ENCODE data around the gene ARMCX5. TPM values are rescaled to one million over a fixed set of nuclear protein-coding genes. Genes with fewer than 3 reads are reported as not detected.
A peak's percentile ranks its signal among the peaks of the same experiment; 100 is the strongest.

Gene ARMCX5
- 9.5 TPM for total RNA-seq (ENCODE audit: unreplicated experiment)
- long read RNA-seq, partial matches to known transcripts = 1 of 8 reads
- long read RNA-seq, other reads (novel, unspliced or antisense) = 3 of 8 reads

- Mint-ChIP-seq H3K36me3 (ENCODE audit: low read depth, unreplicated experiment) (peaks cover 20% of the 10 kb centered on the region), H3K4me1 (ENCODE audit: unreplicated experiment) (peaks cover 19% of the 10 kb centered on the region), H3K27me3 (ENCODE audit: unreplicated experiment) (peaks cover 1% of the 10 kb centered on the region), H3K27ac (ENCODE audit: unreplicated experiment) (peak within 1 kb of the TSS; percentile 96), H3K9me3 (ENCODE audit: unreplicated experiment) (no peaks in the 10 kb centered on the region), H3K4me3 (ENCODE audit: unreplicated experiment) (peak within 1 kb of the TSS; percentile 99)
- DNase-seq (ENCODE audit: low spot score) = peak; percentile 56
- no peak for TF ChIP-seq CTCF (IDR thresholded peaks at IDR 0.05; ENCODE audit: unreplicated experiment)
Observed at GRCh38 chrX:102599084-102599950, at the start of gene ARMCX5. Gene ARMCX5 (plus strand): TSS chrX:102599515. CDS start chrX:102602142, 2,627 bp downstream.

GRCh38 chrX:102558607-102559006, 40.7 kb upstream of the ARMCX5 start:
- H3K36me3 Mint-ChIP-seq (ENCODE audit: low read depth, unreplicated experiment) = no peaks in the 10 kb centered on the region
- no peak for DNase-seq (ENCODE audit: low spot score)
- H3K4me1 Mint-ChIP-seq (ENCODE audit: unreplicated experiment) = no peaks in the 10 kb centered on the region
- peaks cover 3% of the 10 kb centered on the region for H3K27me3 Mint-ChIP-seq (ENCODE audit: unreplicated experiment)
- no peak overlapping the region for H3K27ac Mint-ChIP-seq (ENCODE audit: unreplicated experiment)
- no peaks in the 10 kb centered on the region for H3K9me3 Mint-ChIP-seq (ENCODE audit: unreplicated experiment)
- no peak overlapping the region for H3K4me3 Mint-ChIP-seq (ENCODE audit: unreplicated experiment)
- TF ChIP-seq CTCF (IDR thresholded peaks at IDR 0.05; ENCODE audit: unreplicated experiment) = no peak

GRCh38 chrX:102560423-102561068, 38.8 kb upstream of the ARMCX5 start:
- Mint-ChIP-seq H3K27me3 (ENCODE audit: unreplicated experiment) (peaks cover 3% of the 10 kb centered on the region), H3K4me3 (ENCODE audit: unreplicated experiment) (no peak overlapping the region), H3K9me3 (ENCODE audit: unreplicated experiment) (no peaks in the 10 kb centered on the region), H3K27ac (ENCODE audit: unreplicated experiment) (no peak overlapping the region), H3K4me1 (ENCODE audit: unreplicated experiment) (no peaks in the 10 kb centered on the region), H3K36me3 (ENCODE audit: low read depth, unreplicated experiment) (no peaks in the 10 kb centered on the region)
- TF ChIP-seq CTCF (IDR thresholded peaks at IDR 0.05; ENCODE audit: unreplicated experiment) = no peak
- no peak for DNase-seq (ENCODE audit: low spot score)

- Mint-ChIP-seq H3K9me3 (ENCODE audit: unreplicated experiment) (no peaks in the 10 kb centered on the region), H3K27ac (ENCODE audit: unreplicated experiment) (no peak overlapping the region), H3K4me3 (ENCODE audit: unreplicated experiment) (no peak overlapping the region), H3K27me3 (ENCODE audit: unreplicated experiment) (no peaks in the 10 kb centered on the region), H3K4me1 (ENCODE audit: unreplicated experiment) (peaks cover 3% of the 10 kb centered on the region), H3K36me3 (ENCODE audit: low read depth, unreplicated experiment) (no peaks in the 10 kb centered on the region)
- no peak for DNase-seq (ENCODE audit: low spot score)
- TF ChIP-seq CTCF (IDR thresholded peaks at IDR 0.05; ENCODE audit: unreplicated experiment) = no peak
Observed at GRCh38 chrX:102580891-102581290, 18.4 kb upstream of the ARMCX5 start.

- Mint-ChIP-seq H3K4me1 (ENCODE audit: unreplicated experiment) (no peaks in the 10 kb centered on the region), H3K4me3 (ENCODE audit: unreplicated experiment) (no peak overlapping the region), H3K27ac (ENCODE audit: unreplicated experiment) (no peak overlapping the region)
Observed at GRCh38 chrX:102593367-102593766, 5.9 kb upstream of the ARMCX5 start.

More at GRCh38 chrX:102593367-102593766, 5.9 kb upstream of the ARMCX5 start:
- TF ChIP-seq CTCF (IDR thresholded peaks at IDR 0.05; ENCODE audit: unreplicated experiment) = no peak
- Mint-ChIP-seq H3K36me3 (ENCODE audit: low read depth, unreplicated experiment) (no peaks in the 10 kb centered on the region), H3K9me3 (ENCODE audit: unreplicated experiment) (no peaks in the 10 kb centered on the region), H3K27me3 (ENCODE audit: unreplicated experiment) (no peaks in the 10 kb centered on the region)
- no peak for DNase-seq (ENCODE audit: low spot score)
